PFSK-1 (cell line): ENCODE measurements around the gene PTPRO.

Experiments used
- FOXP2 ChIP-seq: optimal IDR thresholded peaks from 2 replicates; pipeline ENCODE3; 2011; ENCODE audit warnings: borderline replicate concordance, control low read depth, inconsistent platforms; ENCODE audit not compliant: insufficient read depth; ENCODE audit errors: extremely low read length, extremely low read depth
- POLR2AphosphoS5 ChIP-seq: IDR thresholded peaks from 2 replicates; pipeline ENCODE4 v1.6.1; 2012; ENCODE audit warnings: low read depth, mild to moderate bottlenecking, control low read depth, low read length, moderate library complexity
- REST ChIP-seq, 2 experiments: IDR thresholded peaks; 2 replicates each; pipeline versions ENCODE4 v1.6.1 to v1.8.0; 2011 to 2012; ENCODE audit warnings: low read depth in 2 of 2, low read length in 2 of 2, control low read depth in 1 of 2, inconsistent platforms in 1 of 2, mild to moderate bottlenecking in 1 of 2, moderate library complexity in 1 of 2; ENCODE audit not compliant: insufficient read depth in 1 of 2
- SIN3A ChIP-seq: IDR thresholded peaks from 2 replicates; pipeline ENCODE4 v1.6.1; 2012; ENCODE audit warnings: mild to moderate bottlenecking, low read length, moderate library complexity, borderline replicate concordance; ENCODE audit not compliant: insufficient read depth
- TAF1 ChIP-seq: IDR thresholded peaks from 2 replicates; pipeline ENCODE4 v1.6.1; 2012; ENCODE audit warnings: low read length, control low read depth, borderline replicate concordance; ENCODE audit not compliant: insufficient read depth

Gene PTPRO

GRCh38 chr12:15350643-15351042 lies 28.3 kb downstream of the PTPRO start:
- TF ChIP-seq SIN3A (no peak), POLR2AphosphoS5 (no peak), TAF1 (no peak), FOXP2 (no peak), REST (IDR thresholded peaks at IDR 0.05; ENCODE audit: insufficient read depth in 1 of 2, low read depth in 2 of 2, low read length in 2 of 2) (no peak)

- no peak for TF ChIP-seq SIN3A
- no peak for TF ChIP-seq REST (IDR thresholded peaks at IDR 0.05; ENCODE audit: insufficient read depth in 1 of 2, low read depth in 2 of 2, low read length in 2 of 2)
- TF ChIP-seq FOXP2 = no peak
- TF ChIP-seq TAF1 = no peak
- TF ChIP-seq POLR2AphosphoS5 = no peak
Measured at GRCh38 chr12:15355766-15356165, 33.5 kb downstream of the PTPRO start.

- TF ChIP-seq POLR2AphosphoS5 = no peak
- TF ChIP-seq REST (IDR thresholded peaks at IDR 0.05; ENCODE audit: insufficient read depth in 1 of 2, low read depth in 2 of 2, low read length in 2 of 2) = no peak
- TF ChIP-seq TAF1 = no peak
- TF ChIP-seq SIN3A = no peak
- no peak for TF ChIP-seq FOXP2
Measured at GRCh38 chr12:15356951-15357364, 34.6 kb downstream of the PTPRO start.

GRCh38 chr12:15364221-15365160 lies 42.2 kb downstream of the PTPRO start:
- no peak for TF ChIP-seq TAF1
- no peak for TF ChIP-seq FOXP2
- TF ChIP-seq POLR2AphosphoS5 = no peak
- TF ChIP-seq SIN3A = no peak
- TF ChIP-seq REST (IDR thresholded peaks at IDR 0.05; ENCODE audit: insufficient read depth in 1 of 2, low read depth in 2 of 2, low read length in 2 of 2) = no peak

- TF ChIP-seq FOXP2 = no peak
- TF ChIP-seq REST (IDR thresholded peaks at IDR 0.05; ENCODE audit: insufficient read depth in 1 of 2, low read depth in 2 of 2, low read length in 2 of 2) = no peak
- no peak for TF ChIP-seq SIN3A
- TF ChIP-seq TAF1 = no peak
- TF ChIP-seq POLR2AphosphoS5 = no peak
Measured at GRCh38 chr12:15368812-15369211, 46.5 kb downstream of the PTPRO start.
